ENCODE measurements around the gene KMT5B. TPM values are rescaled to one million over a fixed set of nuclear protein-coding genes. Genes with fewer than 3 reads are reported as not detected.

KMT5B gene
- total RNA-seq, 5 donors from 2014 or later (not counting 1 experiment from before 2014, with no cell fraction given): 35.1 to 56.6 (median 48.5) TPM

DNA sequence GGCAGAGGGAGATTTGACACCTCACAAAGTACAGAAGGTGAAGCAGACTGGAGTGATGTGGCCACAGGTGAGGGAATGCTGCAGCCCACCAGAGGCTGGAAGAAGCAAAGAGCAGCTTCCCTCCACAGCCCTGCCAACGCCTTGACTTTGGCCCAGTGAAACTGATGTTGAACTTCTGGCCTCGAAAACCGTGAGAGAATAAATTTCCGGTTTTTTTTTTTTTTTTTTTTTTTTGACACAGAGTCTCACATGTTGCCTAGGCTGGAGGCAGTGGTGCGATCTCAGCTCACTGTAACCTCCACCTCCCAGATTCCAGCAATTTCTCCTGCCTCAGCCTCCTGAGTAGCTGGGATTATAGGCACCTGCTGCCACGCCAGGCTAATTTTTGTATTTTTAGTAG, 8.7 kb downstream of the KMT5B start:
- peaks cover 77 to 79% (median 78%) of the 10 kb centered on the region in 3 donors for H3K4me1 Mint-ChIP-seq
- CTCF ChIA-PET: interaction anchor here in 1 of 2 donors (0.6 to 0.7 kb wide), 2 partner anchors 543 to 588 kb away, joined by 4 to 5 read pairs; no protein-coding TSS in a partner anchor
- WGBS (ENCODE audit: insufficient coverage): 80% methylated on average over 1 of the region's 6 CpGs

DNA sequence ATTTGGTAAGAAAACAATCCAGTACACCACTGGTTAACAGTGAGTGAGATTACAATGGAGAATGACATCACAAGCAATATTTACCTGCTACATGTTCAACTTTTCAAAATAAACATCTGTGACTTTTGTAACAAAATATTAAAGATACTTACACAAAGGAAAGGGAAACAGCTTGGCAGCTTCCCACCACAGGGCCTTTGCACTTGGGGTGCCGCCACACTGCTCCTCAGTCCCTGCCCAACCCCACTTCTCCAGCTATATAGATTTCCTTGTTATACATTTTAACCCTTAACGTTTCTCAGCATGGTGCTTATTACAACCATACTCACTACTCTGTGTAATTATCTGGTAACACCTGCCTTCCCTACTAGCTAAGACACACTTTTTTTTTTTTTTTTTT, 10.9 kb downstream of the KMT5B start:
- H3K9me3 ChIP-seq: no peaks in the 10 kb centered on the region
- Mint-ChIP-seq H3K4me1 (peaks cover 75 to 85% (median 81%) of the 10 kb centered on the region in 3 donors), H3K9me3 (no peaks in the 10 kb centered on the region), H3K36me3 (peaks cover 5% of the 10 kb centered on the region), H3K27me3 (no peaks in the 10 kb centered on the region), H3K4me3 (no peak overlapping the region), H3K27ac (no peak overlapping the region)
- WGBS (ENCODE audit: insufficient coverage): 92% methylated on average over 2 of the region's 2 CpGs
- no peaks in the 10 kb centered on the region for H3K27me3 ChIP-seq (replicated peaks in 1 of 2; ENCODE audit: control insufficient read depth in 2 of 2, extremely low read depth in 1 of 2, insufficient read depth in 2 of 2, low read length in 1 of 2)
- no peak for DNase-seq
- H3K4me1 ChIP-seq (ENCODE audit: control insufficient read depth in 1 of 2, extremely low read depth in 1 of 2, insufficient read depth in 2 of 2, low read length in 2 of 2): peaks cover 4 to 34% of the 10 kb centered on the region in 2 experiments
- H3K27ac ChIP-seq (ENCODE audit: low read length): no peak overlapping the region
- no peak for ATAC-seq (replicated peaks in 1 of 4)
- H3K4me3 ChIP-seq (ENCODE audit: control insufficient read depth in 1 of 2, extremely low read depth in 1 of 2, low read length in 1 of 2): no peak overlapping the region
- POLR2A ChIA-PET: no interaction called here
- H3K36me3 ChIP-seq (ENCODE audit: control insufficient read depth in 2 of 2, extremely low read depth in 1 of 2, insufficient read depth in 1 of 2, low read length in 1 of 2): peaks cover 0 to 6% of the 10 kb centered on the region in 2 donors
- CTCF ChIA-PET: interaction anchor here in 1 of 2 donors (0.7 kb wide), 2 partner anchors 10 to 95 kb away, joined by 4 read pairs; no protein-coding TSS in a partner anchor

More for the DNA sequence above, 8.7 kb downstream of the KMT5B start:
- no peak for ATAC-seq (replicated peaks in 1 of 4)
- POLR2A ChIA-PET: interaction anchor here (0.6 kb wide), 2 partner anchors 927 to 1574 kb away, joined by 4 to 5 read pairs; no protein-coding TSS in a partner anchor
- peaks cover under 1% of the 10 kb centered on the region for H3K36me3 Mint-ChIP-seq
- DNase-seq: no peak
- Histone ChIP-seq H3K27ac (ENCODE audit: low read length) (no peak overlapping the region), H3K36me3 (ENCODE audit: control insufficient read depth in 2 of 2, extremely low read depth in 1 of 2, insufficient read depth in 1 of 2, low read length in 1 of 2) (peaks cover 0 to 5% of the 10 kb centered on the region in 2 donors), H3K4me1 (ENCODE audit: control insufficient read depth in 1 of 2, extremely low read depth in 1 of 2, insufficient read depth in 2 of 2, low read length in 2 of 2) (peaks cover 6 to 38% of the 10 kb centered on the region in 2 experiments), H3K9me3 (no peaks in the 10 kb centered on the region), H3K27me3 (replicated peaks in 1 of 2; ENCODE audit: control insufficient read depth in 2 of 2, extremely low read depth in 1 of 2, insufficient read depth in 2 of 2, low read length in 1 of 2) (no peaks in the 10 kb centered on the region), H3K4me3 (ENCODE audit: control insufficient read depth in 1 of 2, extremely low read depth in 1 of 2, low read length in 1 of 2) (no peak overlapping the region)
- no peak overlapping the region for H3K4me3 Mint-ChIP-seq
- no peaks in the 10 kb centered on the region for H3K27me3 Mint-ChIP-seq
- no peak overlapping the region for H3K27ac Mint-ChIP-seq
- no peaks in the 10 kb centered on the region for H3K9me3 Mint-ChIP-seq

DNA sequence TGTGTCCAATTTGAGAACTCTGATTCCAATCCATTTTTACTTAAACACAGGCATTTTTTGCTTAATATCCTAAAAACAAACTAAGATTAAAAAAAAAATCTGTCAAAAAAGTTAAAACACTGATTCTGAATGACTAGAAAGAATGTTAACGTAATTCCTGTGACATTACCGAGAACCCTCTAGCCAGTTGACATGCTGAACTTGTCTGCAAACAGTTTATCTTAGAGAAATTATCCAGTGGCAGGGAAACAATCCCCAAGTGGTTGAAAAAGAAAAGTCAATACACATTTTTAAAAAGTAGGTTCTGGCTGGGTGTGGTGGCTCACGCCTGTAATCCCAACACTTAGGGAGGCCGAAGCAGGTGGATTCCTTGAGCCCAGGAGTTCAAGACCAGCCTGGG, 11.6 kb downstream of the KMT5B start:
- ATAC-seq (replicated peaks in 1 of 4) (no peak), DNase-seq (no peak)
- H3K4me3 Mint-ChIP-seq: no peak overlapping the region
- POLR2A ChIA-PET: no interaction called here
- no peaks in the 10 kb centered on the region for H3K9me3 Mint-ChIP-seq
- no peaks in the 10 kb centered on the region for H3K27me3 ChIP-seq (replicated peaks in 1 of 2; ENCODE audit: control insufficient read depth in 2 of 2, extremely low read depth in 1 of 2, insufficient read depth in 2 of 2, low read length in 1 of 2)
- CTCF ChIA-PET: no interaction called here
- H3K4me1 Mint-ChIP-seq: peaks cover 72 to 82% (median 80%) of the 10 kb centered on the region in 3 donors
- H3K36me3 Mint-ChIP-seq: peaks cover 5% of the 10 kb centered on the region
- H3K27ac Mint-ChIP-seq: no peak overlapping the region
- H3K4me1 ChIP-seq (ENCODE audit: control insufficient read depth in 1 of 2, extremely low read depth in 1 of 2, insufficient read depth in 2 of 2, low read length in 2 of 2): peaks cover 4 to 35% of the 10 kb centered on the region in 2 experiments
- no peaks in the 10 kb centered on the region for H3K9me3 ChIP-seq
- H3K27ac ChIP-seq (ENCODE audit: low read length): no peak overlapping the region
- WGBS (ENCODE audit: insufficient coverage): no CpG with 5 or more reads among the region's 4 CpGs
- peaks cover 0 to 6% of the 10 kb centered on the region in 2 donors for H3K36me3 ChIP-seq (ENCODE audit: control insufficient read depth in 2 of 2, extremely low read depth in 1 of 2, insufficient read depth in 1 of 2, low read length in 1 of 2)
- no peaks in the 10 kb centered on the region for H3K27me3 Mint-ChIP-seq
- H3K4me3 ChIP-seq (ENCODE audit: control insufficient read depth in 1 of 2, extremely low read depth in 1 of 2, low read length in 1 of 2): no peak overlapping the region

DNA sequence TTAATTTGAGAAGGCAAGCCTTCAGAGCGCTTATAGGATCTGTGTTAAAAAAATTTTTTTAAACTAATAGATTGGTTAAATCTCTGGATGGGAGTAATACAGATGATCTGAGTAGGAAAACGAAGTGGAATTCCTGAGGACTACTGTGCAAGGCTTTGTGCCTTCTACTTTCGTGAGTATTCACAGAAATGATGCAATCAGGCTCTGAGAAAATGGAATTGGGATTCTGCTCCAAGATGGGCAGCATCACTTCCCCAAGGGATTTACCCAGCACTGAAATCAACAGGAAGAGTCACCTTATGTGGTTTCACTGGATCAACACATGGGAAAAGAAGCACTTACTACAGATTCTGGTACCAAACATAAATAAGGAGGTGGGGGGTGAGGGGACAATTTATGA, 12.5 kb downstream of the KMT5B start:
- no peaks in the 10 kb centered on the region for H3K27me3 Mint-ChIP-seq
- no peaks in the 10 kb centered on the region for H3K27me3 ChIP-seq (replicated peaks in 1 of 2; ENCODE audit: control insufficient read depth in 2 of 2, extremely low read depth in 1 of 2, insufficient read depth in 2 of 2, low read length in 1 of 2)
- H3K36me3 Mint-ChIP-seq: peaks cover 5% of the 10 kb centered on the region
- H3K27ac ChIP-seq (ENCODE audit: low read length): no peak overlapping the region
- POLR2A ChIA-PET: no interaction called here
- WGBS (ENCODE audit: insufficient coverage): 94% methylated on average over 3 of the region's 3 CpGs
- peaks cover 71 to 82% (median 80%) of the 10 kb centered on the region in 3 donors for H3K4me1 Mint-ChIP-seq
- no peaks in the 10 kb centered on the region for H3K9me3 Mint-ChIP-seq
- DNase-seq: no peak
- H3K4me3 Mint-ChIP-seq: no peak overlapping the region
- H3K27ac Mint-ChIP-seq: no peak overlapping the region
- CTCF ChIA-PET: no interaction called here
- peaks cover 0 to 6% of the 10 kb centered on the region in 2 donors for H3K36me3 ChIP-seq (ENCODE audit: control insufficient read depth in 2 of 2, extremely low read depth in 1 of 2, insufficient read depth in 1 of 2, low read length in 1 of 2)
- H3K4me3 ChIP-seq (ENCODE audit: control insufficient read depth in 1 of 2, extremely low read depth in 1 of 2, low read length in 1 of 2): no peak overlapping the region
- H3K9me3 ChIP-seq: no peaks in the 10 kb centered on the region
- ATAC-seq (replicated peaks in 1 of 4): no peak
- H3K4me1 ChIP-seq (ENCODE audit: control insufficient read depth in 1 of 2, extremely low read depth in 1 of 2, insufficient read depth in 2 of 2, low read length in 2 of 2): peaks cover 4 to 32% of the 10 kb centered on the region in 2 experiments

DNA sequence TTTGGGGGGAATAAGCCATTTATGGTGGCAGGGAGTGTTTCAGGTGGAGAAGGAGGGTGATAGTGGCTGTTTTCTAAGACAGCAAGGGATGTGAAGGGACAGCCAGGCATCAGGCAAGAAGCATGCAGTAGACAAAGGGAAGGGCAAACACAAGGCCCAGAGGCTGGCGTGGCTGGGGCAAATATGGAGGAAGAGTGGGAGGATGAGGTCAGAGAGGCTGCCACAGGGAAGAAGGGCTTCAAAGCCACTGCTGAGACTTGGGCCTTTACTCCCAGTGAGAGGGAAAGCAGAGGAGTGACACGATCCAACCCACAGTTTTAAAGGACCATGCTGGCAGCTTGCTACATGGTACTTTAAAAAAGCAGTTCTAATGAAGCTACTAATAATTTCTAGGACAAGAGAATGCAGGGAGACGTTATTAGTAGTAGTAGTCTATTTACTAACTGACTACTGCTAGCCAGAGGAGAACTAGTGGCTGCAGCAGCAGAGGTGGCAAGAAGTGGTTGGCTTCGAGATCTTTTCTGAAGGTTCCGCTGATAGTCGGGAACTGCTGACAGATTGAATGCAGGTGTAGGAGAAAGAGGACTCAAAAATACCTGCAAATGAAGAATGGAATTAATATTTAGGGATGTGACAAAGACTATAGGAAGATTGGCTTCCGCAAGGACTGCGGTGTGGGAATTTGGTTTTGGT, 13.7 kb downstream of the KMT5B start:
- H3K36me3 Mint-ChIP-seq: peaks cover 5% of the 10 kb centered on the region
- no peaks in the 10 kb centered on the region for H3K9me3 Mint-ChIP-seq
- ATAC-seq (replicated peaks in 1 of 4) (no peak), DNase-seq (no peak)
- Histone ChIP-seq H3K4me3 (ENCODE audit: control insufficient read depth in 1 of 2, extremely low read depth in 1 of 2, low read length in 1 of 2) (no peak overlapping the region), H3K4me1 (ENCODE audit: control insufficient read depth in 1 of 2, extremely low read depth in 1 of 2, insufficient read depth in 2 of 2, low read length in 2 of 2) (peaks cover 4 to 25% of the 10 kb centered on the region in 2 experiments), H3K36me3 (ENCODE audit: control insufficient read depth in 2 of 2, extremely low read depth in 1 of 2, insufficient read depth in 1 of 2, low read length in 1 of 2) (peaks cover 0 to 6% of the 10 kb centered on the region in 2 donors), H3K9me3 (no peaks in the 10 kb centered on the region), H3K27ac (ENCODE audit: low read length) (no peak overlapping the region), H3K27me3 (replicated peaks in 1 of 2; ENCODE audit: control insufficient read depth in 2 of 2, extremely low read depth in 1 of 2, insufficient read depth in 2 of 2, low read length in 1 of 2) (no peaks in the 10 kb centered on the region)
- no peak overlapping the region for H3K27ac Mint-ChIP-seq
- H3K4me3 Mint-ChIP-seq: no peak overlapping the region
- WGBS (ENCODE audit: insufficient coverage): 89% methylated on average over 5 of the region's 8 CpGs
- no peaks in the 10 kb centered on the region for H3K27me3 Mint-ChIP-seq
- POLR2A ChIA-PET: no interaction called here
- CTCF ChIA-PET: no interaction called here
- peaks cover 82 to 85% (median 83%) of the 10 kb centered on the region in 3 donors for H3K4me1 Mint-ChIP-seq

DNA sequence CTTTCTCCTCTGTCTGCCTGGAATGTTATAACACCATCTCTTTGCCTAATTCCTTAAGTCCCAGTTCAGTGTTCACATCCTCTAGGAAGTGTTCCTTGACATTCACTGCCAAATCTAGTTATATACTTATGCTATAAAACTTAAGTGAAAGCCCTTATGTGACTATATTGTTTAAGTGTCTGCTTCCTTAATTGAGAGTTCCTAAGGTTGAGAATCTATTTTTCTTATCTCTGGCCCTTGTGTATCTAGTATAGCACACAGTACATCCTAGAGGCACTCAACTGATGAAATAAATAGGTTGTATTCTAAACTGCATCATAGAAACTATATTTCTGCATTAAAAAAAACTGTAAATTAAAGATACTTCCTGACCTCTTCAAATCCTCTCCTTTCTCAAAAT, 16.9 kb downstream of the KMT5B start:
- H3K27ac ChIP-seq (ENCODE audit: low read length): no peak overlapping the region
- H3K27me3 ChIP-seq (replicated peaks in 1 of 2; ENCODE audit: control insufficient read depth in 2 of 2, extremely low read depth in 1 of 2, insufficient read depth in 2 of 2, low read length in 1 of 2): no peaks in the 10 kb centered on the region
- Mint-ChIP-seq H3K27ac (no peak overlapping the region), H3K4me3 (no peak overlapping the region), H3K36me3 (peaks cover 5% of the 10 kb centered on the region), H3K9me3 (no peaks in the 10 kb centered on the region), H3K4me1 (peaks cover 83 to 87% (median 86%) of the 10 kb centered on the region in 3 donors), H3K27me3 (no peaks in the 10 kb centered on the region)
- ChIA-PET CTCF (no interaction called here), POLR2A (no interaction called here)
- DNase-seq (no peak), ATAC-seq (replicated peaks in 1 of 4) (no peak)
- H3K4me3 ChIP-seq (ENCODE audit: control insufficient read depth in 1 of 2, extremely low read depth in 1 of 2, low read length in 1 of 2): no peak overlapping the region
- H3K9me3 ChIP-seq: no peaks in the 10 kb centered on the region
- peaks cover 16 to 30% of the 10 kb centered on the region in 2 experiments for H3K4me1 ChIP-seq (ENCODE audit: control insufficient read depth in 1 of 2, extremely low read depth in 1 of 2, insufficient read depth in 2 of 2, low read length in 2 of 2)
- peaks cover 0 to 6% of the 10 kb centered on the region in 2 donors for H3K36me3 ChIP-seq (ENCODE audit: control insufficient read depth in 2 of 2, extremely low read depth in 1 of 2, insufficient read depth in 1 of 2, low read length in 1 of 2)

Measured in T-cell (primary cell).